ENCODE measurements around the gene DCC. TPM values are rescaled to one million over a fixed set of nuclear protein-coding genes. Genes with fewer than 3 reads are reported as not detected.

DCC gene
- total RNA-seq, 1 donor from 2014 or later: 0.24 TPM

DNA sequence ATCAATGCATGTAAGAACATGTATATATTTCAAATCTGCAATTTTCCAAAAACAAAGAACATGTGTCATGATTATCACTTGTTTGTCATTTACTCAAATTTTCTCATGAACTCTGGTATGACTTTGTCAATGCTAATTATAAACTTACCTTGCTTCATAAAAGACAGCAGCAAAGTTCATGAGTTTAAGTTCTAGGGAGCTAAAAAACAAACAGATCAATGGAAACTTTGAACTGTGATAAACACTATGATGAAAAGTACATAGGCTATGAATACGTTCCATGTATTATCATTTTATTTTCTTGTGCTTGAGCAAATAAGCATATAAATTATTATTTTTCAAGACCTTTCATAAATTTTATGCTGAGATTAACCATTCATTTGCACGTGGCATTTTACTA is 943.7 kb downstream of the DCC start:
- no peak for DNase-seq (ENCODE audit: extremely low spot score, unreplicated experiment)
- TF ChIP-seq, protein P1, sequence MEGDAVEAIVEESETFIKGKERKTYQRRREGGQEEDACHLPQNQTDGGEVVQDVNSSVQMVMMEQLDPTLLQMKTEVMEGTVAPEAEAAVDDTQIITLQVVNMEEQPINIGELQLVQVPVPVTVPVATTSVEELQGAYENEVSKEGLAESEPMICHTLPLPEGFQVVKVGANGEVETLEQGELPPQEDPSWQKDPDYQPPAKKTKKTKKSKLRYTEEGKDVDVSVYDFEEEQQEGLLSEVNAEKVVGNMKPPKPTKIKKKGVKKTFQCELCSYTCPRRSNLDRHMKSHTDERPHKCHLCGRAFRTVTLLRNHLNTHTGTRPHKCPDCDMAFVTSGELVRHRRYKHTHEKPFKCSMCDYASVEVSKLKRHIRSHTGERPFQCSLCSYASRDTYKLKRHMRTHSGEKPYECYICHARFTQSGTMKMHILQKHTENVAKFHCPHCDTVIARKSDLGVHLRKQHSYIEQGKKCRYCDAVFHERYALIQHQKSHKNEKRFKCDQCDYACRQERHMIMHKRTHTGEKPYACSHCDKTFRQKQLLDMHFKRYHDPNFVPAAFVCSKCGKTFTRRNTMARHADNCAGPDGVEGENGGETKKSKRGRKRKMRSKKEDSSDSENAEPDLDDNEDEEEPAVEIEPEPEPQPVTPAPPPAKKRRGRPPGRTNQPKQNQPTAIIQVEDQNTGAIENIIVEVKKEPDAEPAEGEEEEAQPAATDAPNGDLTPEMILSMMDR (IDR thresholded peaks at IDR 0.05): no peak
- no peak overlapping the region for H3K27ac Mint-ChIP-seq (ENCODE audit: unreplicated experiment)
- no peaks in the 10 kb centered on the region for H3K4me1 Mint-ChIP-seq (ENCODE audit: unreplicated experiment)
- H3K4me3 Mint-ChIP-seq (ENCODE audit: unreplicated experiment): no peak overlapping the region
- no peaks in the 10 kb centered on the region for H3K36me3 Mint-ChIP-seq (ENCODE audit: unreplicated experiment)
- H3K9me3 Mint-ChIP-seq (ENCODE audit: unreplicated experiment): no peaks in the 10 kb centered on the region
- H3K27me3 Mint-ChIP-seq (ENCODE audit: unreplicated experiment): no peaks in the 10 kb centered on the region

DNA sequence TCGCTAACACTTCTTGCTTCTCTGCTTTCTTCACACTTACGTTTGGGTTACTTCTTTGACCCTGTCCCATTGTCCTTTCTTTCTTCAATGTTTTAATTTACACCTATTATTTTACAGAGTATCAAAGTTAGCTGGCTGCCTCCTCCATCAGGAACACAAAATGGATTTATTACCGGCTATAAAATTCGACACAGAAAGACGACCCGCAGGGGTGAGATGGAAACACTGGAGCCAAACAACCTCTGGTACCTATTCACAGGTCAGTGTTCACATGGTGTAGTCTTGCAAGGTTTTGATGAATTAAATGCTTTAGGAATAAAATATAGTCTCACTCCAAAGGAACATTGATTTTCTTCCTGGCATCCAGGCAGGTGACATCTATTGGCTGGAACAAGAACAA is 965.5 kb downstream of the DCC start:
- no peak for DNase-seq (ENCODE audit: extremely low spot score, unreplicated experiment)
- Mint-ChIP-seq H3K27ac (ENCODE audit: unreplicated experiment) (no peak overlapping the region), H3K4me1 (ENCODE audit: unreplicated experiment) (no peaks in the 10 kb centered on the region), H3K4me3 (ENCODE audit: unreplicated experiment) (no peak overlapping the region), H3K27me3 (ENCODE audit: unreplicated experiment) (no peaks in the 10 kb centered on the region), H3K9me3 (ENCODE audit: unreplicated experiment) (peaks cover 33% of the 10 kb centered on the region), H3K36me3 (ENCODE audit: unreplicated experiment) (no peaks in the 10 kb centered on the region)
- TF ChIP-seq, protein P1 (IDR thresholded peaks at IDR 0.05): no peak

DNA sequence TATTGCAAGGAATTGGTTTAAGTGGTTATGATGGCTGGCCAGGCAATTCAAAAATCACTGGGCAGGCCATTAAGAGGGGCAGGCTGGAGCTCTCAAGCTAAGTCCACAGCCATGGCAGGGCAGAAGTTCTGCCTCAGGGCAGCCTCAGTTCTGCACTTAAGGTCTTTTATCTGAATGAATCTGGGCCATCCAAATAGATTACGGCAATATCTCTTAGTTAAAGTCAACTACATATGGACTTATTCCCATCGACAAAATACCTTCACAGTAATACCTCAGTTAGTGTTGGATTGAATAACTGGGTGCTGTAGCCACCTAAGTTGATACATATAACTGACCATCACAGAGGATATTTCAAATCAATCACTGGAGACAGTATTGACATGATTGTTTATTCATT is 979.6 kb downstream of the DCC start:
- no peak overlapping the region for H3K27ac Mint-ChIP-seq (ENCODE audit: unreplicated experiment)
- H3K4me1 Mint-ChIP-seq (ENCODE audit: unreplicated experiment): no peaks in the 10 kb centered on the region
- H3K9me3 Mint-ChIP-seq (ENCODE audit: unreplicated experiment): peaks cover 37% of the 10 kb centered on the region
- TF ChIP-seq, protein P1 (IDR thresholded peaks at IDR 0.05): no peak
- H3K36me3 Mint-ChIP-seq (ENCODE audit: unreplicated experiment): no peaks in the 10 kb centered on the region
- H3K27me3 Mint-ChIP-seq (ENCODE audit: unreplicated experiment): no peaks in the 10 kb centered on the region
- no peak overlapping the region for H3K4me3 Mint-ChIP-seq (ENCODE audit: unreplicated experiment)
- no peak for DNase-seq (ENCODE audit: extremely low spot score, unreplicated experiment)

DNA sequence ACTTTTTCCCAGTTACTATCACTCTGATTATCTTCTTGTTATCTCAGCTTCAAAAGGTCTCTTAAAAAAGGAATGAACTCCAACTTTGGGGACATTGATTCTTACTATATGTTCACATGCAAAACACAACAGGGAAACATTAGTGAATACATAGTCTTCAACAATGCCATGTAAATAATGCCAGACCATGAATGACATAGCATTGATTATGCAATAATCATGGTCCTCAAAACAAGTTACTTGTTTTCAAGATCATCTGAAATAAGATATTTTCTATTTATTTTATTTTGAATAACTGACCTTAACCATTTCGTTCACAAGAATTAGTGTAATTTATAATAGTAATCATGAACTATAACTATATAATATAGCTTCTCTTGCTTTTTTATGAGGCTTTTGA is 982.2 kb downstream of the DCC start:
- TF ChIP-seq, protein P1 (IDR thresholded peaks at IDR 0.05): no peak
- no peak overlapping the region for H3K4me3 Mint-ChIP-seq (ENCODE audit: unreplicated experiment)
- no peaks in the 10 kb centered on the region for H3K36me3 Mint-ChIP-seq (ENCODE audit: unreplicated experiment)
- H3K27me3 Mint-ChIP-seq (ENCODE audit: unreplicated experiment): no peaks in the 10 kb centered on the region
- H3K27ac Mint-ChIP-seq (ENCODE audit: unreplicated experiment): no peak overlapping the region
- DNase-seq (ENCODE audit: extremely low spot score, unreplicated experiment): no peak
- no peaks in the 10 kb centered on the region for H3K4me1 Mint-ChIP-seq (ENCODE audit: unreplicated experiment)
- peaks cover 28% of the 10 kb centered on the region for H3K9me3 Mint-ChIP-seq (ENCODE audit: unreplicated experiment)

DNA sequence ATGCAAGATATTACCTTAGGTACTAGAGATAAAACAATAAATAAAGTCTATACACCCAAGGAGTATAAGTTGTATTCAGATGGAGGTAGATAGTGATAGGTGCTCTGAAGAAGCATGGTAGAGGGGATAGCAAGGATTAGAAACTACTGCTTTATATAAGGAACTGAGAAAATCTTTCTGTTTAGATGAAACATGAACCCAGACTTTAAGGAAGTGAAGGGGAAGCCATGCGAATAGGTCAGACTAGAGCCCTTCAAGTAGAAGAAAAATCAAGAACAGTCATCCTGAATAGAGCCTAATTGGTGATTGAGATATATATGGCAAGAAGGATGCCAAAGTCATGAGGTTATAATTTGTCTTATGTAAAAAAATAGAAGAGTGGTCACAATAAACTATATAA is 984.4 kb downstream of the DCC start:
- Mint-ChIP-seq H3K4me1 (ENCODE audit: unreplicated experiment) (no peaks in the 10 kb centered on the region), H3K36me3 (ENCODE audit: unreplicated experiment) (no peaks in the 10 kb centered on the region), H3K4me3 (ENCODE audit: unreplicated experiment) (no peak overlapping the region), H3K27ac (ENCODE audit: unreplicated experiment) (no peak overlapping the region), H3K9me3 (ENCODE audit: unreplicated experiment) (peaks cover 15% of the 10 kb centered on the region), H3K27me3 (ENCODE audit: unreplicated experiment) (no peaks in the 10 kb centered on the region)
- TF ChIP-seq, protein P1 (IDR thresholded peaks at IDR 0.05): no peak
- no peak for DNase-seq (ENCODE audit: extremely low spot score, unreplicated experiment)
